Heart right ventricle (tissue), 16 donors: ENCODE data around the gene LIN7A. TPM values are rescaled to one million over a fixed set of nuclear protein-coding genes. Genes with fewer than 3 reads are reported as not detected.

ENCODE experiments used
- ATAC-seq, 8 donors: fragments of 200-7000 bp; cut with Tn5 transposase; one replicate each; pipeline ENCODE4 v1.9.1; 2020; ENCODE audit warnings: mild to moderate bottlenecking in 8 of 8, moderate library complexity in 8 of 8, moderate number of reproducible peaks in 1 of 8
- DNase-seq, 2 donors: peaks; one replicate each; pipeline ENCODE4 v3.0.0-alpha.2; 2020
- H3K27ac ChIP-seq, 10 donors: fragments of 200-600 bp; sonication (generic) in 2 of 10; one replicate each; pipeline versions ENCODE4 v1.5.0 to v1.8.0; 2020 to 2022; ENCODE audit warnings: mild to moderate bottlenecking in 3 of 10
- H3K27me3 ChIP-seq, 7 donors: fragments of 200-600 bp; one replicate each; pipeline ENCODE4 v1.8.0; 2021 to 2022; ENCODE audit warnings: mild to moderate bottlenecking in 2 of 7
- H3K36me3 ChIP-seq, 9 donors: fragments of 200-600 bp; sonication (generic) in 1 of 9; one replicate each; pipeline versions ENCODE4 v1.5.0 to v1.8.0; 2020 to 2022; ENCODE audit warnings: mild to moderate bottlenecking in 2 of 9
- H3K4me1 ChIP-seq, 9 donors: fragments of 200-600 bp; sonication (generic) in 1 of 9; one replicate each; pipeline versions ENCODE4 v1.5.0 to v1.8.0; 2020 to 2022; ENCODE audit warnings: mild to moderate bottlenecking in 4 of 9
- H3K4me3 ChIP-seq, 10 donors: fragments of 200-600 bp; sonication (generic) in 2 of 10; one replicate each; pipeline versions ENCODE4 v1.5.0 to v1.8.0; 2020 to 2022; ENCODE audit warnings: mild to moderate bottlenecking in 7 of 10, moderate library complexity in 2 of 10
- H3K9me3 ChIP-seq, 11 donors: fragments of 200-600 bp in 10 of 11; sonication (generic) in 2 of 11; one replicate each; pipeline versions ENCODE4 v1.5.0 to v1.8.0; 2013 to 2022; ENCODE audit warnings: mild to moderate bottlenecking in 2 of 11, control low read depth in 1 of 11, moderate library complexity in 1 of 11
- CTCF ChIP-seq, 9 donors: fragments of 200-600 bp; sonication (generic) in 2 of 9; IDR thresholded peaks; one replicate each; pipeline versions ENCODE4 v1.5.0 to v1.8.0; 2021 to 2022; ENCODE audit warnings: antibody characterized with exemption in 9 of 9, mild to moderate bottlenecking in 5 of 9, moderate library complexity in 1 of 9
- WGBS, 2 donors: extraction: QIAGEN DNeasy Blood & Tissue Kit; methylation state at CpG; one replicate each; pipeline ENCODE4 v1.1.7; 2013; ENCODE audit warnings: inconsistent platforms in 1 of 2; 5-methylcytosine and 5-hydroxymethylcytosine counted together
- intact Hi-C, 10 donors: fragments of 100-400 bp; cut with DNase I; formaldehyde crosslinking; loops; one replicate each; pipeline versions ENCODE4 v1.11.1 to v1.14.2; 2022
- polyA plus RNA-seq, 2 donors: library from polyadenylated mRNA; stranded (reverse); fragments of 200-250 nt; gene quantifications; one replicate each; pipeline ENCODE4 v1.2.3, GENCODE V29; 2013
- total RNA-seq, 10 donors: library from RNA; stranded (reverse); fragmentation: NEBNext Ultra II Directional in 3 of 10; extraction: Animal tissue kit (Norgen Biotek cat#: 25700) in 3 of 10; gene quantifications; one replicate each; pipeline versions ENCODE4 v1.2.1 to v1.2.4, GENCODE V29; 2021 to 2023
- donor health status: Arrhythmogenic right ventricular cardiomyopathy.
- donor health status: ischemic (EF 13 %, LVEDD 7.1; RV severe dilation, severe dysfunction).
- donor health status: healthy with polysubstance abuse.
- donor health status: DM: no; HTN: yes; CAD: no.
- donor health status: DM: no; HTN: no; CAD: no.
- donor health status: ischemic (EF 25% LVEDD 6.9; RV normal size, moderate dysfunction).
- donor health status: ischemic (EF 25% LVEDD 5.7; RV mildly dilated, moderate dysfunction).
- donor health status: healthy.
- donor health status: DM: yes; HTN: yes; CAD: no.
- donor health status: Ischemic cardiomyopathy.
- donor health status: ischemic (EF 35%, LVEDD 5.7; RV mildly dilated, moderate dysfunction).
- donor health status: nonischemic (EF 11% LVEDD 7.7; RV severe dilation, severe dysfunction).
- donor health status: DM: yes; HTN: yes; CAD: no.
- donor health status: PGD.
- donor health status: ischemic (EF 29% LVEDD 5.4; RV normal size, mild dysfunction).
- donor health status: nonischemic (EF 23%, LVEDD 6.1; RV moderate dilation, normal function).

LIN7A gene
- total and polyA plus RNA-seq, 12 donors = 6.2 to 15.3 (median 10.2) TPM

GRCh38 chr12:80849337-80849736 is 88.4 kb downstream of the LIN7A start:
- no peak for DNase-seq
- intact Hi-C loops = no loop called here
- H3K36me3 ChIP-seq = no peaks in the 10 kb centered on the region
- no peak overlapping the region for H3K27ac ChIP-seq
- H3K4me1 ChIP-seq = peaks cover 0 to 7% (median 0%) of the 10 kb centered on the region in 9 donors
- no peaks in the 10 kb centered on the region for H3K27me3 ChIP-seq
- ATAC-seq = no peak
- H3K9me3 ChIP-seq = no peaks in the 10 kb centered on the region
- no peak for TF ChIP-seq CTCF (IDR thresholded peaks at IDR 0.05)
- no peak overlapping the region for H3K4me3 ChIP-seq

GRCh38 chr12:80848858-80849257 is 88.9 kb downstream of the LIN7A start:
- peaks cover 0 to 7% (median 0%) of the 10 kb centered on the region in 9 donors for H3K4me1 ChIP-seq
- H3K9me3 ChIP-seq = no peaks in the 10 kb centered on the region
- TF ChIP-seq CTCF (IDR thresholded peaks at IDR 0.05) = no peak
- intact Hi-C loops = no loop called here
- no peaks in the 10 kb centered on the region for H3K27me3 ChIP-seq
- DNase-seq = no peak
- no peak for ATAC-seq
- no peak overlapping the region for H3K4me3 ChIP-seq
- no peaks in the 10 kb centered on the region for H3K36me3 ChIP-seq
- no peak overlapping the region for H3K27ac ChIP-seq
- WGBS, 2 donors = 91 to 99% methylated on average over 1 of the region's 1 CpG

- Histone ChIP-seq H3K9me3 (no peaks in the 10 kb centered on the region), H3K27ac (no peak overlapping the region), H3K36me3 (no peaks in the 10 kb centered on the region), H3K27me3 (no peaks in the 10 kb centered on the region), H3K4me1 (peaks cover 0 to 7% (median 0%) of the 10 kb centered on the region in 9 donors), H3K4me3 (no peak overlapping the region)
- DNase-seq = no peak
- ATAC-seq = no peak
- WGBS, 2 donors = 81 to 83% methylated on average over 3 of the region's 3 CpGs
- TF ChIP-seq CTCF (IDR thresholded peaks at IDR 0.05) = no peak
- intact Hi-C loops = no loop called here
These were observed 90.2 kb downstream of the LIN7A start for GRCh38 chr12:80847575-80847974.

GRCh38 chr12:80846952-80847351 is 90.8 kb downstream of the LIN7A start:
- H3K4me1 ChIP-seq = peaks cover 0 to 7% (median 0%) of the 10 kb centered on the region in 9 donors
- H3K9me3 ChIP-seq = no peaks in the 10 kb centered on the region
- H3K27ac ChIP-seq = no peak overlapping the region
- no peaks in the 10 kb centered on the region for H3K27me3 ChIP-seq
- intact Hi-C loops = no loop called here
- TF ChIP-seq CTCF (IDR thresholded peaks at IDR 0.05) = no peak
- no peak overlapping the region for H3K4me3 ChIP-seq
- H3K36me3 ChIP-seq = no peaks in the 10 kb centered on the region
- WGBS, 2 donors = 60 to 65% methylated on average over 2 of the region's 2 CpGs
- DNase-seq = no peak
- ATAC-seq = no peak
